ENCODE results near the gene RNF212. TPM values are rescaled to one million over a fixed set of nuclear protein-coding genes. Genes with fewer than 3 reads are reported as not detected.

The RNF212 gene
- total RNA-seq, 1 donor from 2014 or later = under 0.01 TPM

- Histone ChIP-seq H3K27me3 (ENCODE audit: control insufficient read depth, insufficient read depth, low read length) (peaks cover 3% of the 10 kb centered on the region), H3K4me3 (ENCODE audit: low read depth, low read length) (no peak overlapping the region), H3K36me3 (ENCODE audit: control insufficient read depth, insufficient read depth, low read length) (no peaks in the 10 kb centered on the region)
- peak; percentile 90 for FAIRE-seq
- peak; percentile 98 for DNase-seq (ENCODE audit: low read depth)
- TF ChIP-seq CTCF (IDR thresholded peaks at IDR 0.05; ENCODE audit: insufficient read depth, low read length, severe bottlenecking) = no peak
These were observed 30.9 kb downstream of the RNF212 start for GRCh38 chr4:1082215-1083182.

GRCh38 chr4:1081689-1082040 lies 31.7 kb downstream of the RNF212 start:
- peak; percentile 7 for FAIRE-seq
- Histone ChIP-seq H3K27me3 (ENCODE audit: control insufficient read depth, insufficient read depth, low read length) (peaks cover 3% of the 10 kb centered on the region), H3K36me3 (ENCODE audit: control insufficient read depth, insufficient read depth, low read length) (no peaks in the 10 kb centered on the region), H3K4me3 (ENCODE audit: low read depth, low read length) (no peak overlapping the region)
- no peak for TF ChIP-seq CTCF (IDR thresholded peaks at IDR 0.05; ENCODE audit: insufficient read depth, low read length, severe bottlenecking)
- no peak for DNase-seq (ENCODE audit: low read depth)

- DNase-seq (ENCODE audit: low read depth) (peak; percentile 93), FAIRE-seq (no peak)
- Histone ChIP-seq H3K27me3 (ENCODE audit: control insufficient read depth, insufficient read depth, low read length) (peaks cover 3% of the 10 kb centered on the region), H3K4me3 (ENCODE audit: low read depth, low read length) (no peak overlapping the region), H3K36me3 (ENCODE audit: control insufficient read depth, insufficient read depth, low read length) (no peaks in the 10 kb centered on the region)
- TF ChIP-seq CTCF (IDR thresholded peaks at IDR 0.05; ENCODE audit: insufficient read depth, low read length, severe bottlenecking) = no peak
These were observed 32.2 kb downstream of the RNF212 start for GRCh38 chr4:1080961-1081688.

GRCh38 chr4:1080432-1080831 lies 32.9 kb downstream of the RNF212 start:
- DNase-seq (ENCODE audit: low read depth) (no peak), FAIRE-seq (no peak)
- peaks cover 3% of the 10 kb centered on the region for H3K27me3 ChIP-seq (ENCODE audit: control insufficient read depth, insufficient read depth, low read length)
- TF ChIP-seq CTCF (IDR thresholded peaks at IDR 0.05; ENCODE audit: insufficient read depth, low read length, severe bottlenecking) = no peak
- H3K4me3 ChIP-seq (ENCODE audit: low read depth, low read length) = no peak overlapping the region
- no peaks in the 10 kb centered on the region for H3K36me3 ChIP-seq (ENCODE audit: control insufficient read depth, insufficient read depth, low read length)

GRCh38 chr4:1079711-1080265 lies 33.6 kb downstream of the RNF212 start:
- Histone ChIP-seq H3K27me3 (ENCODE audit: control insufficient read depth, insufficient read depth, low read length) (peaks cover 3% of the 10 kb centered on the region), H3K36me3 (ENCODE audit: control insufficient read depth, insufficient read depth, low read length) (no peaks in the 10 kb centered on the region), H3K4me3 (ENCODE audit: low read depth, low read length) (no peak overlapping the region)
- DNase-seq (ENCODE audit: low read depth) (no peak), FAIRE-seq (no peak)
- no peak for TF ChIP-seq CTCF (IDR thresholded peaks at IDR 0.05; ENCODE audit: insufficient read depth, low read length, severe bottlenecking)

All from bronchial epithelial cell (primary cell).